ENCODE results near the gene CASP9. TPM values are rescaled to one million over a fixed set of nuclear protein-coding genes. Genes with fewer than 3 reads are reported as not detected.
"Not testable (repeated sequence)": the region's sequence is repeated elsewhere in the genome, so short reads cannot be mapped to it uniquely, and the experiment has no call there.

CASP9 gene
- total RNA-seq, 1 donor from 2014 or later: 3.2 TPM

GRCh38 chr1:15501208-15502032 is 22.6 kb downstream of the CASP9 start:
- peak; percentile 64 to 73 for DNase-seq (ENCODE audit: low read depth in 2 of 2)

- no peak for DNase-seq (ENCODE audit: low read depth in 2 of 2)
Measured at GRCh38 chr1:15500184-15501178, 23.5 kb downstream of the CASP9 start.

GRCh38 chr1:15493869-15494390 is 30.1 kb downstream of the CASP9 start:
- DNase-seq (ENCODE audit: low read depth in 2 of 2): peak in 1 of 2 donors; percentile 59

GRCh38 chr1:15492596-15492995 is 31.4 kb downstream of the CASP9 start:
- no peak for DNase-seq (ENCODE audit: low read depth in 2 of 2)

- DNase-seq (ENCODE audit: low read depth in 2 of 2): peak in 1 of 2 donors; percentile 67
Measured at GRCh38 chr1:15491010-15491409, 33.0 kb downstream of the CASP9 start.

- DNase-seq (ENCODE audit: low read depth in 2 of 2): no peak
Measured at GRCh38 chr1:15489052-15489736, 34.8 kb downstream of the CASP9 start.

GRCh38 chr1:15488371-15488770 is 35.6 kb downstream of the CASP9 start:
- no peak for DNase-seq (ENCODE audit: low read depth in 2 of 2)

GRCh38 chr1:15486844-15487610 is 37.0 kb downstream of the CASP9 start:
- DNase-seq (ENCODE audit: low read depth in 2 of 2): not testable (repeated sequence)

- no peak for DNase-seq (ENCODE audit: low read depth in 2 of 2)
Measured at GRCh38 chr1:15485636-15486035, 38.4 kb downstream of the CASP9 start.

- not testable (repeated sequence) for DNase-seq (ENCODE audit: low read depth in 2 of 2)
Measured at GRCh38 chr1:15484443-15484842, 39.6 kb downstream of the CASP9 start.

GRCh38 chr1:15483971-15484370 is 40.0 kb downstream of the CASP9 start:
- DNase-seq (ENCODE audit: low read depth in 2 of 2): no peak

- DNase-seq (ENCODE audit: low read depth in 2 of 2): not testable (repeated sequence)
Measured at GRCh38 chr1:15482983-15483543, 41.0 kb downstream of the CASP9 start.

- not testable (repeated sequence) for DNase-seq (ENCODE audit: low read depth in 2 of 2)
Measured at GRCh38 chr1:15482455-15482854, 41.6 kb downstream of the CASP9 start.

GRCh38 chr1:15479654-15480347 is 44.2 kb downstream of the CASP9 start:
- no peak for DNase-seq (ENCODE audit: low read depth in 2 of 2)

- no peak for DNase-seq (ENCODE audit: low read depth in 2 of 2)
Measured at GRCh38 chr1:15477646-15478212, 46.3 kb downstream of the CASP9 start.

GRCh38 chr1:15476927-15477326 is 47.1 kb downstream of the CASP9 start:
- DNase-seq (ENCODE audit: low read depth in 2 of 2): no peak

- no peak for DNase-seq (ENCODE audit: low read depth in 2 of 2)
Measured at GRCh38 chr1:15475752-15476314, 48.2 kb downstream of the CASP9 start, which contains the start of gene CELA2B. TSS of gene CELA2B (plus strand) at chr1:15476104. CDS start at chr1:15476126, 22 bp downstream.

- no peak for DNase-seq (ENCODE audit: low read depth in 2 of 2)
Measured at GRCh38 chr1:15472587-15472986, 51.4 kb downstream of the CASP9 start.

- not testable (repeated sequence) for DNase-seq (ENCODE audit: low read depth in 2 of 2)
Measured at GRCh38 chr1:15471723-15472122, 52.3 kb downstream of the CASP9 start.
